NCI-H1417 (cell line): ENCODE data around the gene ATP7A.

ENCODE experiments used
- DNase-seq, 3 experiments: peaks; one replicate each; lab custom pipeline; 2025; lab: John Stamatoyannopoulos, UW

The ATP7A gene

GRCh38 chrX:77945910-77946545 lies 35.5 kb downstream of the ATP7A start:
- no peak for DNase-seq

DNA sequence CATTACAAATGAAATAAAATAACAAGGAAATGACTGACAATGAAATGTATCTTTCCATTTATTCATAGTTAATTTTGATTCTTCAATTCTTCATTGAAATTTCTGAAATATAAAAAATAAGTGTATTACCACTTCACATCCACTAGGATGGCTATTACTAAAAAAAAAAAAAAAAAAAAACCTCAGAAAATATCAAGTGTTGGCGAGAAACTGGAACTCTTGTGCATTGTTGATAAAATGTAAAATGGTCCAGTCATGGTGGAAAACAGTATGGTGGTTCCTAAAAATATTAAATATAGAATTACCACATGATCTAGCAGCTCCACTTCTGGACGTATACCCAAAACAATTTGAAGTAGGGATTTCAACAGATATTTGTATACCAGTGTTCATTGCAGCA lies 36.1 kb downstream of the ATP7A start:
- DNase-seq, result no peak

- DNase-seq, result no peak
Observed at GRCh38 chrX:77949840-77950239, 39.3 kb downstream of the ATP7A start.

DNA sequence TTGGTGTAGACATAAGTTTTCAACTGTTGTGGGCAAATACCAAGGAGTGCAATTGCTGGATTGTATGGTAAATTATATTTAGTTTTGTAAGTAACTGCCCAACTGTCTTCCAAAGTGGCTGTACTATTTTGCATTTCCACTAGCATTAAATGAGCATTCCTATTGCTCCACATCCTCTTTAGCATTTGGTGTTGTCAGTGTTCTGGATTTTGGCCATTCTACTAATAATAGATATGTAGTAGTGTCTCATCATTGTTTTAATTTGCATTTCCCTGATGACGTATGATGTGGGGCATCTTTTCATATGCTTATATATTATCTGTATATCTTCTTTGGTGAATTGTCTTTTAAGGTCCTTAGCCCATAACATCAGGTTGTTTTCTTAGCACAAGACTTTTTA lies 41.7 kb downstream of the ATP7A start:
- no peak for DNase-seq

GRCh38 chrX:77953302-77953701 lies 42.8 kb downstream of the ATP7A start:
- DNase-seq, result no peak

- no peak for DNase-seq
Observed at GRCh38 chrX:77953708-77954107, 43.2 kb downstream of the ATP7A start.

DNA sequence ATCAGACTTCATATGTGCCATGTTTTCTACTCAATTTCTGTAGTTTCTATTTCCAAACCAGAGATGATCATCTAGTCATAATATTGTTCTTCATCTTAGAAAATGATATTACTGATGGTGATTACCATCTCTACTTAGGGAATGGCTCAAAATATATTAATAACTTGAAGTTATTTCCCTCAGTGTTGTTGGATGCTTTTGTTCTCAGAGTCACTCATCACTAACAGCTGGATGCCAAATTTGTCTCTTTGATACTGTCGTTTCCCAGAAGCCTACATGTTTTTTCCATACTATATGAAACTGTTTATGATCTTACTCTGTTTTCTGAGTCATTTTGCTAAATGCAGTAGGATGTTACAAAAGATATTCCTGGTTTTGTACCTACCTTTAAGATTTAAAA lies 50.1 kb downstream of the ATP7A start:
- no peak for DNase-seq

DNA sequence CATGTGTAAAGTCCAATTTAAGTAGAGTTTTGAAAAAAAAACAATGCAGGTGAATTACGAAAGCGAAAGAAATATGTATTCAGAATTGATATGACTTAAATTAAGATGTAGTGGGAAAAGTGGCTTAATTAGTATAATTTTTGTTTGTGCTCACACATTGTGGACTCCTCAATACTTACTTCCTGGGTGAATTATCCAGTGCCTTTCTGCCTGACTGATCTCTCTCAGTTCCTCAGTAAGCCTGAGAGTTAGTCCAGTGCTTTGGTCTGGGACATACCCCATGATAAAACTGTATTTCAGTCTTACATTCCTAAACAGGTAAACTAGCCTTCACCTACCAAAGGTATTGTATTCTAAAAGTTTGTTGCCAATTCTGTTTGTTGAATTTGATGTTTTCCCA lies 50.6 kb downstream of the ATP7A start:
- DNase-seq, result no peak

DNA sequence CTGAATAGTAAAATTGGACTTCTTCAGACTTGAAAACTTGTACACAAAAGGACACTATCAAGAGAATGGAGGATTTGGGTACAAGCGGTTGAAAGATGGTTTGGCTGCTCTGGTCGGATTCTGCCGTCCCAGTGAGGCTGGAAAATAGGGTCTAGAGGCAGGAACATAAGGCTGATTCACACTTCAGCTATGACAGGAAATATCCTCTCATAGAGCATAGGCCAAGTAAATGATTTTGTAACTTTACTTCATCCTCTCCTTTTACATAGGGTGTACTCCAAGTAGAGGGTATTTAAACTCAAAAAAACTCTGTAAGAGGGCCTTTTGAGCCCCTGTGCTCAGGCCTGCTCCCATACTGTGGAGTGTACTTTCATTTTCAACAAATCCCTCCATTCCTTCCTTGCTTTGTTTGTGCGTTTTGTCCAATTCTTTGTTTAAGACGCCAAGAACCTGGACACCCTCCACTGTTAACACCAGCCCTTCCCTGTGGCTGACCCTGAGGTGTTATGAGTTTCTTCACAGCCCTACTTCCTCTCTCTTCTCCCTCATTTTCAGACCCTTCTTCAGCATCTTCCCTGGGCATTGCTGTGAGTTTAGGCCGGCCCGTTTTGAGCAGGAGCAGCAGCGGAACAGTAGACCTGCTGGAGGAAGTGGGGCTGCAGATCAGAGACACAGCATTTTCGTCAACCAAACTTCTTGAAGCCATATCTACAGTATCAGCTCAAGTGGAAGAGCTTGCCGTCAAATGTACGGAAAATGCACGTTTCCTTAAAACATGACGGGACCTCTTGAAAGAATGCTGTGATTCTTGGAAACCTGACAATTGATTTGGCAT lies 51.8 kb downstream of the ATP7A start:
- no peak for DNase-seq

DNA sequence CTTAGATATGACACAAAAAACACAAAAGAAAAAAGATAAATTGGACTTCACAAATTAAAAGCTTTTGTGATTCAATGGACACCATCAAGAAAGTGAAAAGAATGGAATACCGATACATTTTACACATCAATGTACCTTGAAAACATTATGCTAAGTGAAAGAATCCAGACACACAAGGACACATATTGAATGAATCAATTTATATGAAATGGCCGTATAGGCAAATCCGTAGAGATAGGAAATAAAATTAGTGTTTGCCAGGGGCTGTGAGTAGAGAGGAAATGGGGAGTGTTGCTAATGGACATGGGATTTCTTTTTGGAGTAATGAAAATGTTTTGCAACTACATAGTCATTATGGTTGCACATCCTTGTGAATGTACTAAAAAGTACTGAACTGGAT lies 55.9 kb downstream of the ATP7A start:
- no peak for DNase-seq

GRCh38 chrX:77967631-77968030 lies 57.1 kb downstream of the ATP7A start:
- no peak for DNase-seq

DNA sequence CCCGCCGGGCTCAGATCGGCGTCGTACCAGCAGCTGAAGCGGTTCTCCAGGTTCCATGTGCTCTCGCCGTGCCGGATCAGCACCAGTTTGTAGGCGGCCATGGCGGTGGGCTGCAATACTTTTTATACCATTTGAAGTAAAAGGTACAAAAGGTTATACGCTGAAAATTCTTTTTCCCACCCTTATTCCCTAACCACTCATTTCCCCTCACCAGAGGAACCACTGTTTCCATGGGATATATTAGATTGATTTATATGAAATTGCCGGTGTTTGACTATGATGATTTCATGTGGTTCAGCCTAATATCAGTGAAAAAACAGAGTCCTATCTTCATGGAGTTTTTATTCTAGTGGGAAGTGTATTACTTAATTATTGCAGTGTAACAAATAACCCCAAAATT lies 59.0 kb downstream of the ATP7A start, which contains the start of gene PGAM4:
Gene PGAM4 (minus strand): TSS at position 101 of the 400 bp plus-strand sequence. CDS start 0 bp downstream, at position 101.
- DNase-seq, result no peak

DNA sequence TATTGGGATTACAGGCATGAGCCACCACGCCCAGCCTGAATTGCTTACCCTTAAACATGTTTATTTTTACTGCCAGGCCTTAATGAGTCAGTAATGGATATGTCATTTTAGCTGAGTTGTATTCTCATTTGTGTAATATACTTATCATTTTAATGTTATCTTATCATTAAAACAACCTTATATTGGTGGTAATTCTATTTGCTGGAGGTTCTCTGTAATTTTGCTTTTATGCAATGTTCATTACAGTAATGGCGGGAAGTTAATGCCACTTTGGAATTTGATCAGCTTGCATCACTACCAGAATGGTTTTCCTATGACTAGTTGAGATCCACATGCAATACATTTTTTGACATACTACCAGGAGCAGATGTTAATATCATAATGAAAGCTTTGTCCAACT lies 65.3 kb downstream of the ATP7A start:
- DNase-seq, result no peak

DNA sequence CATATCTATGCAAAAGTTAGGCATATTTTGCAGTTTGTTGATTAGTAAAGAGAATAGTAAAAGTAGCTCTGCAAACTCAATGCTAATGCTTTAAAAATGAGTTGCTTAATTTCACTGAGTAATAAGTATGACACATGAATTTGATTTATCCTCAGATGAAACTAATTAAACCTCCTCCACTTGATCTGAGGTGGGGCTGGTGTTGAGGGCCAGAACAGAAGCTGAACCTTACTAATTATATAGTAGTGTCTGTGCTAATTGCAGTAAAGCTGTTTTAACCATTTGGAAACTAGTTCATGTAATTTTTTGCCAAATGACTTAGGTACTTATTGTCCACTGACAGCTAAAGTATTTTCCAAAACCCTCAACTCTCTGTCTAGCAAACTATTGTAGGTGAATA lies 66.6 kb downstream of the ATP7A start:
- DNase-seq, result peak in 2 of 3 experiments; percentile 8 to 64

DNA sequence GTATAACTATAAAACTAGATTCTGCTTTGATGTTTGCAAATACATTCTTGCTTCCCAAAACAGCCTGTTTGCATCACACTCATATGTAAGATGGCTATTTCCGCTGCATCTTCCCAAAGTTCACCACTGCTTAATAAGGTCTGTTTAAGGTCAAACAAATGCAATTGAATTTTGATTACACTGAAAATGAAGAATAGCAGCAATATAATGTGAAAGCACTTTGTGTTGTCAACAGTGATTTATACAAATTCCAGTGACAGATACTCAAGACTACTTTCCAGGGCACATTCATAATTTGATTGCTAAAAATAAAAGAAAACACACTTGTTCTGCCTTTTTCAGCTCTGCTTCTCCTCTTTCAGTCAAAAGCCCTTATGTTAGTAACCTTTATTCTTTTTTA lies 67.0 kb downstream of the ATP7A start:
- DNase-seq, result no peak

DNA sequence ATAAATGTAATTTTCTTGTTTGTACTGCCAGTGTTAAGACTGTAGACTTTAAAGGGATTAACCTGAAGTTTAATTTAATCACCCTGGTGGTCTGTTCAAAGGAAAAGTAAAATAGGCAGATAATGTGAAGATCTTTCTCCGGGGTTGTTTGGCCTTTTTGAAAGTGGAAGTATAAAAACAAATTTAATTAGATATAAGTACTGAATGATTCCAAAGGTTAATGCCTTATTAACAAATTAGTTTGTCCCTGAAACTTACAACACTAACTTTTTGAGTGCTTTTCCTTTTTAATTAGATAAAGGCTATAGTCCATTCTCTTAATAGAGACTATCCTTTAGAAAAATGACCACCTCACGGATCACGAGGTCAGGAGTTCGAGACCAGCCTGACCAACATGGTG lies 69.4 kb downstream of the ATP7A start:
- no peak for DNase-seq

DNA sequence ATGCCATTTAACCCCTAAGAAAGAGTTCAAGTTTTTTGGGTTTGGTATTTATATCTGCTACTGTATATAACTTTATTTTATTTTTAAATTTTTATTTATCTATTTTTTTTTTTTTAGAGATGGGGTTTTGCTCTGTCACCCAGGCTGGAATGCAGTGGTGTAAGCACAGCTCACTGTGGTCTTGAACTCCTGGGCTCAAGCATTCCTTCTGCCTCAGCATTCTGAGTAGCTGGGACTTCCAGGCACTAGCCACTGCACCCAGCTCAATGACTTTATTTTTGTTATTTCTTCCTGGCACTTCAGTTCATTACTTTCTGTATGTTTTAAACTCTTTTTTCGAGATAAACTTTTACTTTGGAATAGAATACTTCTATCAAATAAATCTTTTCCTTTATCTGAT lies 101.4 kb downstream of the ATP7A start:
- no peak for DNase-seq

DNA sequence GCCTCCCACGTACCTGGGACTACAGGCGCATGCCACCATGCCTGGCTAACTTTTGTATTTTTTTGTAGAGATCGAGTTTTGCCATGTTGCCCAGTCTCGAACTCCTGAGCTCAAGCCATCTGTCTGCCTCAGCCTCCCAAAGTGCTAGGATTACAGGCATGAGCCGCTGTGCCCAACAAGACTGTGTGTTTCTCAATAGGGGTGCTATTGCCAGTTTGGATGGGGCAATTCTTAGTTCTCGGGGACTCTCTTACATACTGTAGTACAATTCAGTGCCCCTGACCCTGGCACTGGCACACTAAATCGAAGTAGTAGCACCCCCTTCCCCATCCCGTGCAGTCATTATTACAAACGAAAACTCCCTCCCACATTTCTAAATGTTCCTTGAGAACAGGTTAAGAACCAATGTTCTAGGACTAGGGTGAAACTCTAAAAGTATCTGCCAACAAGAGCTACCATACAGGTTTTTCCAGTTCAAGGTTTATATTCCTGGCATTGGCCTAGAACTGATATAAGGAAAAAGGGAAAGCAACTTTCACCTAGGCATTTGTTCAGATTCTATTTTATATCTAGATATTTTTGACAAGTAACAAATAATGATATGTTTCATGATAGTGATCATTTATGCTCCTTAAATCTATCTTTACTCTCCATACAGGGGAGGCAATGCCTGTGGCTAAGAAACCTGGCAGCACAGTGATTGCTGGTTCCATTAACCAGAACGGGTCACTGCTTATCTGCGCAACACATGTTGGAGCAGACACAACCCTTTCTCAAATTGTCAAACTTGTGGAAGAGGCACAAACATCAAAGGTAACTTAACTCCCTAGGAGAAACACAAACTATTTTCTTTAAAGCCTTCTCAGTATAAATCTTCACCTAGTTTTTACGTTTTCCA lies 109.3 kb downstream of the ATP7A start:
- DNase-seq, result no peak

DNA sequence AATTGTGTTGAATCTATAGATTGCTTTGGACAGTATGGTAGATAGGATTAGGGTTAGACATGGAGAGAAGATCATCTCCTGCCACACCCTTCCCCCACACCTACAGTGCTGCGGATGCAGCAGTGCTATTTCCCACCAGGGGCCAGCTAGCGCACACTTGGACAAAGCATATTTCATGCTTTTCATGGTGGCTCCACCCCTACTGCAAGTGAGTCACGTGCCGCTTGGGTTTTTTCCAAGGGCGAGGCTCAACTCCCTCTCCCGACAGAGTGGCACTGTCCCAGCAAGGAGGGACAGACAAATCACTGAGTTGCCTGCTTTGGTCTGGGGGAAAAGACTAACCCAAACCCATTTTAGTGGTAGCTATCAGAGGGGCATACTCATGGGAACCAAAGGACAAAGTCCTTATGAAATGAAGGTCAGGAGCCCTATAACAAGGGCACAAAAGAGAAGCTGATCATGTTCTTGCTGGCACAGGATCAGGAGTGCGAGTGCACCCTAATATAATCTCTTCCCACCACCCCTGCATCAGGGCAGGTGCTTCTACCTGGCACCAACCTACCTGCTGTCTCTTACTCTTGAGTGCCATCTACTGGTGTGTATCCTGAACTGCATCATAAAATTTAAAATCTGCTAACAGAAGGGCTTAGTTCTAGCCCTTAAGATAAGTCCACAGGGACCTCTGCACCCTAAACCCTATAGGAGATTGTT lies 114.0 kb downstream of the ATP7A start:
- peak; percentile 2 to 56 (median 12) for DNase-seq

DNA sequence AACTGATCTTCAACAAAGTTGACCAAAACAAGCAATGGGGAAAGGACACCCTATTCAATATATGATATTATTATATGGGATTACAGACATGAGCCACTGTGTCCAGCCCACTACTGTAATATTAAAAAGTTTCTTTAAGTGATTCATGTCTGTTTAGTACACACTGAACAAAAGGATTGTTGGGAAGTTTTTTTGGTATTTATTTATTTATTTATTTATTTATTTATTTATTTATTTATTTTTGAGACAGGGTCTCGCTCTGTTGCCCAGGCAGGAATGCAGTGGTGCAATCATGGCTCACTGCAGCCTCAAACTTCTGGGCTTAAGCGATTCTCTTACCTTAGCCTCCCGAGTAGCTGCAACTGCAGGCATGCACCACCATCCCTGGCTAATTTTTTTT lies 117.3 kb downstream of the ATP7A start:
- DNase-seq, result no peak

DNA sequence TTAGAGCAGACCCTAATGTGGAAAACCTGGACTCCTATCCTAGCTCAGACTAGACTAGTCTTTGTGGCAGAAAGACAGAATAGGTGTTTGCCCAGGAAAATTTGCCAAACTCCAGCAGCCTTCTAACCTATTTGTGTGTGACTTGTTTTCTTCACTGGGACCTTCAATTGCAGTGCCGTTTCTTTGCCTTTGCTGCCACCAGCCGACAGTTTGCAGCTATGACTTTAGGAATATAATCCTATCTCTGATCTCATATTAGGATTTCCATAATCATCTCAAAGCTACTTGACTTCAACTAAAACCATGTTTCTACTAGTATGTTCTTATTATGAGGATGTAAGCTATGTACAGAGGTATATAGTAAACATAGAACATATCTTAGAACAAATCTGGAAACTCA lies 119.2 kb downstream of the ATP7A start:
- DNase-seq, result peak; percentile 0 to 58 (median 3)

DNA sequence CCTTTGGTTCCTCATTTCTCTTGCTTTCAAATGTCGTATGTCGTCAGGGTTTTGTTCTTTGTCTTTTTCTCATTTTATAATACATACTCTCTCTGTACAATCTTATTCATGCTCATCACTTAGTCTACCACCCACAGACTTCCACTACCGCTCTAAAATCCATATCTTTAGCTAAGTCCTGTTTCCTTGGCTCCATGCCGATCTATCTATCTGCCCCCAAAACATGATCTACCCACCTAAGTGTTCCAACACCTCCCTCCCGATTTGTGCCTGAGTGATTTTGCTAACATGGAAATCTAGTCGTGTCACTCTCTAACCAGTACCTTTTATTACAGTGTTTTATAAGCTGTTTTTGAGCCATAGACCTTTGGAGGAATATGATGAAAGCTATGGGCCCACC lies 124.6 kb downstream of the ATP7A start:
- no peak for DNase-seq
